MG63 (cell line): ENCODE data around the gene MBOAT2. TPM values are rescaled to one million over a fixed set of nuclear protein-coding genes. Genes with fewer than 3 reads are reported as not detected.

Experiments
- DNase-seq: peaks from one replicate; pipeline ENCODE4 v3.0.0-alpha.2; 2020
- H3K27me3 ChIP-seq: fragments of 250-450 bp; sonication (Bioruptor Pico); 2 replicates; pipeline ENCODE4 v1.5.1; 2020; ENCODE audit warnings: mild to moderate bottlenecking, moderate library complexity
- H3K36me3 ChIP-seq: fragments of 250-450 bp; sonication (Bioruptor Pico); 2 replicates; pipeline ENCODE4 v1.5.1; 2020; ENCODE audit warnings: mild to moderate bottlenecking, moderate library complexity
- H3K4me3 ChIP-seq: fragments of 250-450 bp; sonication (Bioruptor Pico); 2 replicates; pipeline ENCODE4 v1.5.1; 2020; ENCODE audit warnings: mild to moderate bottlenecking, moderate library complexity
- H3K9me3 ChIP-seq: fragments of 250-450 bp; sonication (Bioruptor Pico); 2 replicates; pipeline ENCODE4 v1.5.1; 2020; ENCODE audit warnings: mild to moderate bottlenecking, moderate library complexity
- total RNA-seq: library from RNA; depleted of rRNA; stranded (reverse); fragments of >200 nt; shearing (Covaris generic); gene quantifications from 2 replicates; pipeline ENCODE4 v1.2.3, GENCODE V29; 2014; ENCODE audit warnings: low replicate concordance

MBOAT2 gene
- total RNA-seq, 1 experiment from 2014 or later = 40.0 TPM

DNA sequence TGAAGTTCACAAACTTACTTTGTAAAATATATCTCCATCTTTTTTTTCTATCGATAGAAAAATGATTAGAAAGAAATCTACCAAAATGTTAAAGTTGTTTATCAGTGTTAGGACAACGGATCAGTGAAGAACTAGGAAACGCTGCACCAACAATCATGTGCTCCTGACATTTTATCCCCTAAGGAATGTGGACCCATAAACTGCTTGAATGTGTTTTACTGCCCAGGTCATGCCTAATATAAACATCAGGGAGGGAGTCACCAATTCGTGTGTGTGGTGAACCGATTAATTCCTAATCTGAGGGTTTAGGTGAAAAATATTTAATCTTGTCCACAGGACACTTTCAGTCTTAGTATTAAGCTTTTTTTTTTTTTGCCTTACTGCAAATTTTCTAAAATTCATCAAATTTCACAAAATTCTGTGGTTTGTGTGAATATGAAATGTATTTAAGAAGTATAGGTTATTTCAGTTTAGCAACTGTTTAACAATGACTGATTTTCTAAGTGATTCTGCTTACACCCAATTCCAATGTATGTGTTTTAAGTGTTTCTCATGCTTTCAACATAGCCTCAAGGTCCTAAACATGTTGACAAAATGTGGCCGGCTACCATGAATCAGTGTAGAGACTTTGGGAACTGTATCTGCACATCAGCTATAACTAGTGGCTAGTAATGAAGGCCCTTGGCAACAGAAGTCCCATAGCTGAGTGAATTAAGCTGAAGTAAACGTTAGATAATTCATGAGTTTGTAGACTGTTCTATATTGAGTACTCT is 155.0 kb downstream of the MBOAT2 start:
- H3K36me3 ChIP-seq = no peaks in the 10 kb centered on the region; the same call in 1 of the 2 replicates
- DNase-seq = no peak

DNA sequence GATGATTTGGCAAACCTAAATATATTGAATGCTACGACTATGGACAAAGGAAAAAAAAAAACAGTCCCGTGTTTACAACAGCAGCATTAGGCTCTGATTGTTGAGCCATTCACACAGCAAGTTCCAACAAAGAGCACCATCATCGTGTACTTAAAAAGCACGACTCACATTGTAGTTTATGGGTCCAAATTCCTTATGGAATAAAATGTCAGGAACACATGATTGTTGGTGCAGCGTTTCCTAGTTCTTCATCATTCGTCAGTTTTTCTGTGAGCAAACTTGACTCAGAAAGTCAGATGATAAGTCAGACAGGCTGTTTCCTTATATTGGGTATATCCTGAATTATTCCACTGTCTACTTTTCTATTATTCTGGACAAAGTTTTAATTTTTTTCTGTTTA is 156.1 kb downstream of the MBOAT2 start:
- Histone ChIP-seq H3K4me3 (no peak overlapping the region), H3K27me3 (no peaks in the 10 kb centered on the region), H3K36me3 (no peaks in the 10 kb centered on the region; the same call in 1 of the 2 replicates), H3K9me3 (no peaks in the 10 kb centered on the region)
- no peak for DNase-seq

More for the DNA sequence above, 155.0 kb downstream of the MBOAT2 start:
- Histone ChIP-seq H3K4me3 (no peak overlapping the region), H3K9me3 (no peaks in the 10 kb centered on the region), H3K27me3 (no peaks in the 10 kb centered on the region)

DNA sequence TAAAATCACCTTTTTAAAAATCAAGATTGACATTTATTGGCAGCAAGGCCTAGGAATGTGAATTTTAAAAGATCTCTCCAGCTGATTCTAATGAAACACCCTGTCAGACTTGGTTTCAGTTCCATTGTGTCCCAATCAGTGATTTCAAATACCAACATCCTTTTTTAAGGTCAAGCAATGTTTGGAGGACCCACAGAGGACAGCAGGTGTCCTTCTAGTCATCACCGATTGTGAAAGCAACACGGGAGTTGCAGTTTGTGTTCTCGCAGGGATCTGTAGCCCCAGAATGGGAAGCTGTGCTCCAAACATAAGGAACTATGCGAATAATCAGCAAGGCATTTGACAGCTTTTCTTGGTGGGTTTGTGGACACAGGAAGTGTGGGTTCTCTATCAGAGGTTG is 161.6 kb downstream of the MBOAT2 start:
- H3K36me3 ChIP-seq = no peaks in the 10 kb centered on the region; the same call in 1 of the 2 replicates
- no peaks in the 10 kb centered on the region for H3K9me3 ChIP-seq
- H3K4me3 ChIP-seq = no peak overlapping the region
- DNase-seq = no peak
- no peaks in the 10 kb centered on the region for H3K27me3 ChIP-seq

DNA sequence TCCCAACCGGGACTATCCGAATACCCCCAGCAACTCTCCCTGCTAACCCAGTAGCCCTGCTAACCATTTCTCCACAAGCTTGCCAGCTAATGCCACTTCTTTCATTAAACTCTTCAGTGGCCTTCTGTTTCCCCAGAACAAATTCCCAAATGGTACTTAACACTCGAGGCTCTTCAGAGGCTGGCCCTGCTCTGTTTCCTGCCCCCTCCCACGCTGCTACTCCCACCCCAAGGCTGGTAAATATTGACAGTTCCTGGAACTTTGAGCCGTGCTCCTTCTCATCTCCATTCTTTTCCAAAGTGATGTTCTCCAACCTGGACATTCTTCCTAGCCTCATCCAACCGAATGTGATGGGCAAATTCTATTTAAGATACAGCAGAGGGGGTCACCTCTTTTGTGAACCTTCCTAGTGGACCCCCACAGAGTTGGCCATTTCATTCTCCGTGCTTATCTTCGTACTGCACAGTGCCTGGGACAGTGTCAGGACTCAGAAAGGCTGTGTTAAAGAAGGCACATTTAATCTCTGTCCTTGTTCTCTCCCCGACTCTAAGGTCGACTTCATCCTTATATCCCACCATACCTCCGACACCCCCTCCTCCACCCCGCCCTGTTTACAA is 162.9 kb downstream of the MBOAT2 start:
- Histone ChIP-seq H3K27me3 (no peaks in the 10 kb centered on the region), H3K9me3 (no peaks in the 10 kb centered on the region)
- DNase-seq = no peak

DNA sequence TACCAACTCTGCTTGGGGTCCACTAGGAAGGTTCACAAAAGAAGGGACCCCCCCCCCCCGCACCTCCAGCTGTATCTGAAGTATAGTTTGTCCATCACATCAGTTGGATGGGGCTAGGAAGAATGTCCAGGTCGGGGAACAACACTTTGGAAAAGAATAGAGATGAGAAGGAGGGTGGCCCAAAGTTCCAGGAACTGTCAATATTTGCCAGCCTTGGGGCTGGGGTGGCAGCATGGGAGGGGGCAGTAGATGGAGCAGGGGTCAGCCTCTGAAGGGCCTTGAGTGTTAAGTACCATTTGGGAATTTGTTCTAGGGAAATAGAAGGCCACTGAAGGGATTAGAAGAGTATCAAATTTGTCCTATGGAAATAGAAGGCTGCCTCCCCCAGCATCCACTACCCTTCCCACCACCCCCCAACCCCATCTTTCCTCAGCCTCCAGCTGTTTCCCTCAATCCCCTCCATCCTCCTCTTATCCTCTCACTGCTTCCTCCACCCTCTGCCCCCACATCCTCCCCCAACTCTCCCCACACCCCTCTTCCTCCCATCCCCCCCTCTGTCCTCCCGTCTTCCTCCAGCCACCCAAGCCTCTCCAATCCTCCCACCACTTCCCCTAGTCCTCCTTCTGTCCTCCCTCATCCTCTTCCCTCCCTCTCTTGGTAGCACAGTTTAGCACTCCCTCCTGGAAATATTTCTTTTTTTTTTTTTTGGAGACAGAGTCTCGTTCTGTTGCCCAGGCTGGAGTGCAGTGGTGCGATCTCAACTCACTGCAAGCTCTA is 164.1 kb downstream of the MBOAT2 start:
- Histone ChIP-seq H3K36me3 (no peaks in the 10 kb centered on the region), H3K4me3 (no peak overlapping the region), H3K9me3 (no peaks in the 10 kb centered on the region), H3K27me3 (no peaks in the 10 kb centered on the region)
- no peak for DNase-seq

More for the DNA sequence above, 162.9 kb downstream of the MBOAT2 start:
- no peaks in the 10 kb centered on the region for H3K36me3 ChIP-seq
- no peak overlapping the region for H3K4me3 ChIP-seq

DNA sequence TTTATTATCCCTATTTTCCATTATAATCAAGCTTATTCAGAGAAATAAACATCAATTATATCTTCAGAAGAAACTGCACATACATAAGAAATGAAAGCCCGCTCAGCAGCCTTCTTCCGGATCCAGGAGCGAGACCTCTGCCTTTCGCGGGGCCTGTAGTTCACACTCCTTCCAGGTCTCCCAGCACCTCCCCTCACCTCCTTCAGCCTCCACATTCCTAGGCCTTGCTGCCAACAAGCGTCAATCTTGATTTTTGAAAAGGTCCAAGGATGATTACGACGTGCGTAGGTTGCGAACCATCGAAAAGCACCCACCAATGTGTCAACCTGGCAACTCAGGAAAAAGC is 165.7 kb downstream of the MBOAT2 start:
- peak overlapping the region; percentile 81 for H3K4me3 ChIP-seq
- H3K9me3 ChIP-seq = no peaks in the 10 kb centered on the region

DNA sequence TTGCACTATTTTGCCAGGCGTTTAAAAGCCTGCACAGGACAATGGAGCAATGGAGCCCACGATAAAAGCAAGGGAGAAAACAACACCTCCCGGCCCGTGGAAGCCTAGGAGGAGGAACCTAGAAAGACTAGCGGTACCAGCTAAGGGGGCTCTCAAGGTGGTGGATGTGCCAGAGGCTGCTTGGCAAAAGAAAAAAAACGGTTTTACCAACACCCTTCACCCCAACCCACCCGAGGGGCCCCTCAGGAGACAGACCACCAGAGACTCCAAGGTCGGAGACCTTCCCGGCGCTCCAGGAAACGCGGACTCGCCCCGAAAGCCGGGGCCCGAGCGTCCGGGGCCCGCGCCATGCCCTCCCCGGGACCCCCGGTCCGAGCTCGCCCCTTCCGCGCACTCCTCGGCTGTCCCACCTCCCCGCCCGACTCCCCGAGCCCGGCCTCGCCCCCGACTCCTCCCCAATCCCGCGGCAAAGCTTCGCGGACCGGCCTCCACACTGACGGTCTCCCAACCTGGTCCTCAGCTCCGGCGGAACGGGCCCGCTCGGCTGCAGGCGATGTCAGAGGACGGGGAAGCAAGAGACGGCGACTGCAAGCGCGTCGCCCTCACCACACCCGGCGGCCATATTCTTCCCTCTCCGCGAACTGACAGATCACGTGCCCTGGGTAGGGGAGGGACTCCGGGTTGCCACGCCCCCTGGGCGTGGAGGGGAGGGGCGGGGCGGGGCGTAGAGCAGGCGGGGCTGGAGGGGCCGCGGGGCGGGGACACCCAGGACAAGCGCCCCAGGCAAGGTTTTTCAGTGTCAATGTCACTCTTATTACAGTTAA is 166.3 kb downstream of the MBOAT2 start, which contains the start of gene KIDINS220:
TSS of gene KIDINS220 (minus strand) at position 643 of the 824 bp plus-strand sequence. CDS start 10,520 bp downstream, outside the sequence.
- peak; percentile 69 for DNase-seq
- peak within 1 kb of the TSS; percentile 81 for H3K4me3 ChIP-seq
- no peaks in the 10 kb centered on the region for H3K9me3 ChIP-seq
- H3K27me3 ChIP-seq = no peaks in the 10 kb centered on the region
- no peaks in the 10 kb centered on the region for H3K36me3 ChIP-seq

More for the DNA sequence above, 165.7 kb downstream of the MBOAT2 start:
- DNase-seq = no peak
- Histone ChIP-seq H3K36me3 (no peaks in the 10 kb centered on the region), H3K27me3 (no peaks in the 10 kb centered on the region)

DNA sequence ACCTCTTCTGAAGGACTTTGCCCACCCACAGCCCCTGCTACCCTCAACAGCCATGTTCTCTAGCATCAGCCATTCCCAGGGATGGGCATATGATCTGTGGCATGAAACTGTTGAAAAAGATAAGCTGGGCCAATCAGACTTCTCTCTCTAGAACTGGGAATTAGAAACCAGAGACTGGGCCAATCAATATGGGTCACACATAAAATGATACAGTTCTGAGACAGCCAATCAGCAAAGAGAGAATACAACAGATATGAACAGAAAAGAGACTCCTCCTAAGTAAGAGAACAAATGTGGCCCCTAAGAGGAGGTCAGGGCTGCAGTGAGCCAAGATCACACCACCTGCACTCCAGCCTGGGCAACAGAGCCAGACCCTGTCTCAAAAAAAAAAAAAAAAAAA is 168.2 kb downstream of the MBOAT2 start:
- no peak for DNase-seq

DNA sequence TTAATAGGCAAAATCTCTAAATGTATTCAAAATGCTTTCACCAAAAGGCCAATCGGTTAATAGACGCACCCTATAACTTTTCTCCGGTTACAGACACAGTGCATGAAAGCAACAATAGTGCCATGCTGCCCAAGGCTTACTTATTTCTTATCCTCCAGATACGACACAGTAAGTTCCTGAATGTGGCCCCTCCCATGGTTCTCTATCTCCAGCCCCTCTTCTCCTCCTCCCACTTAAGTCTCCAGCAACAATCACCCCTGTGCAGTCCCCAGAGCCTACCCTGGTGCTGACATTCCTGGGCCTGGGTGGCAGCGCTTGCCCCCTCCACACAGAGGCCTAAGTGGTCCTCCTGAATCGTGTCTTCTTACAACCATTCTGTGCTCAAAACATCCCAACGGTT is 169.6 kb downstream of the MBOAT2 start:
- H3K9me3 ChIP-seq = no peaks in the 10 kb centered on the region
- no peaks in the 10 kb centered on the region for H3K27me3 ChIP-seq
- H3K36me3 ChIP-seq = no peaks in the 10 kb centered on the region
- no peak overlapping the region for H3K4me3 ChIP-seq
- DNase-seq = no peak

More for the DNA sequence above, 168.2 kb downstream of the MBOAT2 start:
- no peaks in the 10 kb centered on the region for H3K36me3 ChIP-seq
- no peaks in the 10 kb centered on the region for H3K27me3 ChIP-seq
- H3K4me3 ChIP-seq = no peak overlapping the region
- H3K9me3 ChIP-seq = no peaks in the 10 kb centered on the region

DNA sequence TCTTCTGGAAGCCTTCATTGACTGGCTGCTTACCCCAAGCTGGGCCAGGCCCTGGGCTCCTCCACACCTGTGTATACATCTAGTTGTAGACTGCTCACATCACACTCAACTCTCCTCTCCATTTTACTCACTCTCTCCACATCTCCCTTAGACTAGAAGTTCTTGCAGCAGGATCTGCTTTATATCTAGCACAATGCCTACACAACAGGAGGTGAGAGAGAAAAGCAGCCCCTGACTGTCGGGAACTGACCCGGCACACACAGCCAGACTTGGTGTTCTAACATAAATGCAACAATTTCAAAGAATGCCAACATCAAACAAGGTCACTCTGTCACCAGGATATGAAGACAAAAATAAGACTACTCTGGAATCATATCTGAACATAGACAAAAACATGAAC is 172.0 kb downstream of the MBOAT2 start:
- no peaks in the 10 kb centered on the region for H3K36me3 ChIP-seq
- DNase-seq = no peak
- no peaks in the 10 kb centered on the region for H3K9me3 ChIP-seq
- no peaks in the 10 kb centered on the region for H3K27me3 ChIP-seq
- no peak overlapping the region for H3K4me3 ChIP-seq

DNA sequence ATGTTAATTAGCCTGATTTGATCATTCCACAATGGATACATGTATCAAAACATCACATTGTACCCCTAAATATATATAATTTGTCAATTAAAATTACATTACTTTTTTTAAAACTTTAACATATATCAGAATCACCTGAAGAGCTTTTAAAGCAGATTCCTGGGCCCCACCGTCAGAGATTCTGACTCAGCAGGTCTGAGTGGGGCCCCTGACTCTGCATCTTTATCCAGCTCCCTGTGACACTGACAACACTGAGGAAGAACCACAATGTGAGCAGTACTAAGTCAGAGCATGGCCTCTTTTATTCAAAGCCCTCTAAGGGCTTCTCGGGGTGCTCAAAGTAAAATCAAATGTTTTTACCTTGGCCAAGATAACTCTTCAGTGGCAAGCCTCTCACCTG is 175.8 kb downstream of the MBOAT2 start:
- Histone ChIP-seq H3K27me3 (no peaks in the 10 kb centered on the region), H3K9me3 (no peaks in the 10 kb centered on the region), H3K4me3 (no peak overlapping the region), H3K36me3 (no peaks in the 10 kb centered on the region)
- DNase-seq = no peak

DNA sequence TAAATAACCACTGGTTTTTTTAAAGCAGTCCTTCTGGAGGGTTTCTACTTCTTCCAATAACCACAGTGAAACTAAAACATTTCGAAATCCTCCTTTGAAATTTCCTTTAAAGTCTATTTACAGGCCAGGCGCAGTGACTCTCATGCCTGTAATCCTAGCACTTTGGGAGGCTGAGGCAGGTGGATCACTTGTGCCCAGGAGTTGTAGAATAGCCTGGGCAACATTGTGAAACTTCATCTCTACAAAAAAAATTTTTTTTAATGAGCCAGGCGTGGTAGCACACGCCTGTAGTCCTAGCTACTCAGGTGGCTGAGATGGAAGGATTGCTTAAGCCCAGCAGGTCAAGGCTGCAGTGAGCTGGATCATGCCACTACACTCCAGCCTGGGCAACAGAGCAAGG is 181.3 kb downstream of the MBOAT2 start:
- no peak for DNase-seq
- Histone ChIP-seq H3K4me3 (no peak overlapping the region), H3K36me3 (no peaks in the 10 kb centered on the region), H3K9me3 (no peaks in the 10 kb centered on the region), H3K27me3 (no peaks in the 10 kb centered on the region)

DNA sequence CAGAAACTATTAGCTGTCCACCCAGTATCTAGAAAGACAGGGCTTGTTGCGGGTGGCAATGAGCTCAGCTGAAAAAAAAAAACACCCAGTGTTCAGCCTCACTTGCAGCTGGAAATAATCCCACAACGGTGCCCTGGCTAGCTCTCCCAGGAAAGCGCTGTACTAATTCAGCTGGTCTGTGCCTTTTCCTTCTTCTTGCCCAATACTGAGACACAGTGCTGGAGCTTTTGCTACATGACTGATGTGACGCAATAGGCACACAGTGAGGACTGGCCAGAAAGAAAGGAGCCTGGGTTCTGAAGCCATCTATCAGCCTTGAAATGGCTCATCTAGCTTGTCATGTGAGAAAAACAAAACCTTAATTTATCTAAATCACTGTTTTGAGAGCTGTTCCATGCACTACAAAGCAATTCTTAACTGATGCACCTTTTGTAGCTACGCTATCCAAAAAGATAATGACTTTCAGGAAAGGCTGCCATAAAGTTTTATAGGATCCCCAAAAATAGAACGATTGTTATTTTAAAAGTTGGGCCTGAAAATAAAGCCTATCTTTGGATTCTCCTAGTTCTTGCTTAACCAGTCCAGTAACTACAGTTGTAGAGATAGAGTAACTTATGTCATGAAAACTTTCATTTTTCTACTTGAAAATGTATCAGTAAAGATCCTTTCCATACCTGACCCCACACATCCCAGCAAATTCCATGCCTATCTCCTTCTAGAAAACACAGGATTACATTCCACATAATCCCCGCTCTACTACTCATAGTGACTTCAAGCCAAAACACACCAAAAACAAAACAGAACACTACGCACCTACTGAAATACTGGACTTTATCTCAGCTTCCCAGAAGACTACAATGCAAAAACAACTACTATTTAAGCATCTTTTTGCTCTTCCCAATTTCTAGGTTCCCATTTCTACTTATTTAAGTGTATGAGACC is 181.9 kb downstream of the MBOAT2 start:
- DNase-seq = no peak
- Histone ChIP-seq H3K4me3 (no peak overlapping the region), H3K27me3 (no peaks in the 10 kb centered on the region), H3K36me3 (no peaks in the 10 kb centered on the region; the same call in 1 of the 2 replicates), H3K9me3 (no peaks in the 10 kb centered on the region)

DNA sequence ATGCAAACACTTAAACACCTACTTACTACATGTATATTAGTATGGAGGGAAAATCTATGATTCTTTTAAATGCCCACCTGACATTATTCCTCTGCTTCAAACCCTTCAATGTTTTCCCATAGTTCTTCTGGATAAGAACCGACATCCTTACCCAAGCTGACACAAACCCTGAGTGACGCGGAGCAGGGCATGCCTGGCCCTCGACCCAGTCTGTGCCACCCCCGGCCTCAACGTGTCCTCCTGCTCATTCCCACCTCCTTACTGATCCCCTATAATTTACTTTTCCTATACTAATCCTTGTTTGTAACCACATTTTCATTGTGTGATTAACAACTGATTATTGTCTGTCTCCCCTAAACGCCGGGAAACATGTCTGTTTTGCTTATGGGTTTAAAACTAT is 183.5 kb downstream of the MBOAT2 start:
- DNase-seq = no peak
- no peaks in the 10 kb centered on the region for H3K27me3 ChIP-seq
- no peaks in the 10 kb centered on the region for H3K9me3 ChIP-seq
- no peaks in the 10 kb centered on the region; the same call in 1 of the 2 replicates for H3K36me3 ChIP-seq
- H3K4me3 ChIP-seq = no peak overlapping the region

DNA sequence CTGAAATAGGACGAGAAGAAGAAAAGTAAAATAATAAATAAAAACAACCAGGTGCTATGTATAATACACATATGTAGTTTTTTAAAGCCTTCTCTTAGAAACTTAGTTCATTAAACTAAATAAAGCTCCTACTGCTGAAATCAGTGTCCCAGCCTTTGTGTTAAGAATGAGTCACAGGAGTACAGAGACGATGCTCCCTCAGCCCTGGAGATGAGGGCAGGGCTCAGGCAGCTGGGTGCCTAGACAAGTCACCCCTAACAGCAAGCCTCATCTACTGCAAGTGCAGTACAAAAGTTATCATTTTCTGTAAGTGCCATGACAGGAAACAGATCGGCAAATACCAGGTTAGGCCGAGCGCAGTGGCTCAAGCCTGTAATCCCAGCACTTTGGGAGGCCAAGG is 184.3 kb downstream of the MBOAT2 start:
- no peaks in the 10 kb centered on the region; the same call in 1 of the 2 replicates for H3K36me3 ChIP-seq
- H3K4me3 ChIP-seq = no peak overlapping the region
- no peak for DNase-seq
- no peaks in the 10 kb centered on the region for H3K27me3 ChIP-seq
- no peaks in the 10 kb centered on the region for H3K9me3 ChIP-seq
